ENCODE data around the gene TEX51.

DNA sequence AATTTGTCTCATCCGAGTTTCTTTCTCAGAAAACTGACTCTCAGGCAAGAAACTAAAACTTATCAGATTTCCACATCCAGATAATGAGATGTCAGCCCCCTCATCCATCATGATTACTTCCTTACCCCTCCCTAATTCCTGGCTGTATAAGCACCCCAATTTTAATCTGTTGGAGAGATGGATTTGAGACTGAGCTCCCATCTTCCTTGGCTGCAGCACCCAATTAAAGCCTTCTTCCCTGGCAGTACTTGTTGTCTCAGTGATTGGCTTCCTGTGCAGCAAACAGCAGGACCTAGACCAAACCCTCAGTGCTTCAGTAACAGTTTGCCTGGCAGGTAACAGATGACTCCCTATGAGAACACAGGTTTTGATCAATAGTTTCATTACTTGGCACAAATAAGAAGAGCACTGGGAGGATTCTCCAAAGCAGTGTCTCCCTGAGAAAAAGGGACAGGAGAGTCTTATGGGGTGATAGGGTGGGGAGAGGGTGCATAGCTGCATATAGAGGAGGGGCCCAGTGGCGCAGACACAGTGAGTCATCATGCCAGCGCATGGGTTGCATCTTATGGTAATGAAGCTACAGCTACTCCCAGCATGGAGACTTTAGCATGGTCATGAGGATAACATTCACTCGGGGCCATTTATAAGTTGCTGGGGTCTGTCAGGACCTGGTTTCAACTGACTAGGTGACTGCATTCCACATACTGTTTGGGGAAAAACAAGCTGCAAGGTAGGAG lies 45.1 kb downstream of the TEX51 start:
- TF ChIP-seq CTCF (IDR thresholded peaks at IDR 0.05; ENCODE audit: insufficient read depth, low read length, poor library complexity, severe bottlenecking) (no peak), EZH2phosphoT487 (conservative IDR thresholded peaks at IDR 0.05; ENCODE audit: low read length) (no peak)

All from SU-DHL-6 (cell line).